Activated CD8-positive, alpha-beta T cell treated with anti-CD3 and anti-CD28 coated beads, Interleukin-2, amount 10 ng/mL, durations not matched to agents 7 days and 5 days (primary cell): ENCODE measurements around the gene CLTB. TPM values are rescaled to one million over a fixed set of nuclear protein-coding genes. Genes with fewer than 3 reads are reported as not detected.

ENCODE experiments used
- ATAC-seq: fragments of 150-1000 bp; cut with Tn5 transposase; one replicate; pipeline ENCODE4 v1.10.0; 2021; ENCODE audit warnings: moderate library complexity
- CTCF ChIA-PET: fragments of 350-600 bp; sonication (Branson Sonifier 250); formaldehyde crosslinking; loops from one replicate; lab custom pipeline; 2021; ENCODE audit warnings: antibody characterized with exemption; lab: Charles Lee
- POLR2A ChIA-PET: fragments of 350-600 bp; sonication (Branson Sonifier 250); formaldehyde crosslinking; loops from one replicate; lab custom pipeline; 2021; ENCODE audit warnings: antibody characterized with exemption; lab: Charles Lee
- DNase-seq: peaks from one replicate; pipeline ENCODE4 v3.0.0-alpha.2; 2020
- H3K27ac Mint-ChIP-seq: one replicate; pipeline ENCODE4 v1.8.0; 2021; ENCODE audit warnings: mild to moderate bottlenecking, mixed read lengths
- H3K27me3 Mint-ChIP-seq: one replicate; pipeline ENCODE4 v1.8.0; 2021; ENCODE audit warnings: low read depth, mixed read lengths
- H3K36me3 Mint-ChIP-seq: one replicate; pipeline ENCODE4 v1.8.0; 2021; ENCODE audit warnings: low read depth, mixed read lengths
- H3K4me1 Mint-ChIP-seq: one replicate; pipeline ENCODE4 v1.8.0; 2021; ENCODE audit warnings: low read depth, mixed read lengths
- H3K4me3 Mint-ChIP-seq: one replicate; pipeline ENCODE4 v1.8.0; 2021; ENCODE audit warnings: mild to moderate bottlenecking, mixed read lengths
- H3K9me3 Mint-ChIP-seq: one replicate; pipeline ENCODE4 v1.8.0; 2022; ENCODE audit warnings: mixed read lengths; ENCODE audit not compliant: insufficient read depth
- total RNA-seq, 2 experiments: library from RNA; stranded (reverse); gene quantifications; one replicate each; pipeline ENCODE4 v1.2.3, GENCODE V29; 2021

Gene CLTB
- total RNA-seq, 2 experiments from 2014 or later = 65.4 to 67.7 TPM

DNA sequence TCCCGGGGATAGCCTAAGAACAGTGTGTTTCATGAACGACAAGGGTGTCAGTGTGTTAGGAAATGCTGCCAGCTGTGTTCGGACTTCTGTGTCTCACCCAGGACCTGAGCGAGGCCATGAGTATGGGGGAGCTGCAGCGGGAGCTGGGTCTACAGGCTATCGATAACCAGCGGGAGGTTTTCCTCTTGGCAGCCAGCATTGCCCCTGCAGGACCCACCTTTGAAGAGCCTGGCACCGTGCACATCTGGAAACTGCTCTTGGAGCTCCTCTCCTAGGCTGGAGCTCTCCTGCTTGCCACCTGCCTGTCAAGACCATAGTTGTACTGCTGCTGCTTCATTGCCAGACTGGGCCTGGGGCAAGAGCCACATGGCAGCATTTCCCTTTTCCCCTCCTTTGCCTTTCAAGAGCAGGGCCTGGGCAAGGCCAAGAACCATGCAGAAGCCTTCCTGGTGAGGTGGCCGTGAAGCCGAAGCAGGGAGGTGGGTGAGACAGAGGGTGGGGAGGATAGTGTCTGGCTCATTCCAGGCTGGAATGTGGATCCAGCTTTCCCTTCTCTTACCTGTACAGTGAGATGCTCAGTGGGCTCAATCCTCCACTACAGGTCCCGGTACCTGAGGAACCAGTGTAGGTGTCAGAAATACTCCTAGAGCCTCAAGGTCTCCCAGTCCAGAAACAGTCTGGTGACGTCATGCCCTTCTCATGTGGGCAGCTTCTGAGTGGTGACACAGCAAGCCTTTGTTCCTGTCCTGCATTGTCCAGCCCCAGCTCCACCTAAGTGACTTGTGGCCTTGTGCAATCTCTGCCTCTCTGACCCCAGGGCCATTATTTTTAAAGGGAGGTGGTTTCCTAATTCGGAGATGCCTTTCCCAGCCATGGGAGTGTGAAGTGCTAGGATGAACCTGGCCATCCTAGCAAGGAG, 44.5 kb downstream of the CLTB start:
- CTCF ChIA-PET = interaction anchor here (1.3 kb wide), 1 partner anchor 10 kb away, joined by 4 read pairs; the partner anchor contains the start of gene KIAA1191
- H3K4me1 Mint-ChIP-seq = peaks cover 8% of the 10 kb centered on the region
- ATAC-seq (no peak), DNase-seq (no peak)
- POLR2A ChIA-PET = interaction anchor here (2.0 kb wide), 1 partner anchor 11 kb away, joined by 6 read pairs; no protein-coding TSS in a partner anchor
- no peaks in the 10 kb centered on the region for H3K9me3 Mint-ChIP-seq
- H3K36me3 Mint-ChIP-seq = peaks cover 5% of the 10 kb centered on the region
- no peak overlapping the region for H3K27ac Mint-ChIP-seq
- no peaks in the 10 kb centered on the region for H3K27me3 Mint-ChIP-seq
- H3K4me3 Mint-ChIP-seq = no peak overlapping the region

- H3K36me3 Mint-ChIP-seq = peaks cover 9% of the 10 kb centered on the region
- CTCF ChIA-PET = interaction anchor here (0.6 kb wide), 1 partner anchor 10 kb away, joined by 3 read pairs; no protein-coding TSS in a partner anchor
- H3K27ac Mint-ChIP-seq = peak overlapping the region; percentile 6
- no peak for ATAC-seq
- POLR2A ChIA-PET = interaction anchor here (2.0 kb wide), 1 partner anchor 9 kb away, joined by 6 read pairs; no protein-coding TSS in a partner anchor
- no peaks in the 10 kb centered on the region for H3K27me3 Mint-ChIP-seq
- H3K4me1 Mint-ChIP-seq = peaks cover 13% of the 10 kb centered on the region
- no peak overlapping the region for H3K4me3 Mint-ChIP-seq
- H3K9me3 Mint-ChIP-seq = no peaks in the 10 kb centered on the region
- no peak for DNase-seq
These were observed 46.2 kb downstream of the CLTB start for GRCh38 chr5:176369934-176370711.

DNA sequence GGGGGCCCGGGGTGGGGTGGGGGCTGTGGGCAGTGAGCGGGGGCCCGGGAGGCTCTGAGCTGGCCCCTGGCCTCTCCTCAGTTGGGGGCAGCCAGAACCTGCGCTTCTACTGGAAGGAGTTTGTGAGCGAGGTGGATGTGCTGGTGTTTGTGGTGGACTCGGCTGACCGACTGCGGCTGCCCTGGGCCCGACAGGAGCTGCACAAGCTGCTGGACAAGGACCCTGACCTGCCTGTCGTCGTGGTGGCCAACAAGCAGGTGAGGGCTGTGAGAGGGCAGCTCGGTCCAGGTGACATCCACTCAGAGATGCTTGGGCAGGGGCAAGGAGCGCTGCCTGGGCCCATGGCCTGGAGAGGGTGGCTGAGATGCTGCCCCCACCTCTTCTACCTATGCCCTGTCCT, 47.6 kb downstream of the CLTB start:
- ATAC-seq (no peak), DNase-seq (no peak)
- Mint-ChIP-seq H3K4me3 (no peak overlapping the region), H3K4me1 (peaks cover 22% of the 10 kb centered on the region), H3K9me3 (no peaks in the 10 kb centered on the region), H3K36me3 (peaks cover 9% of the 10 kb centered on the region), H3K27me3 (no peaks in the 10 kb centered on the region), H3K27ac (no peak overlapping the region)
- CTCF ChIA-PET = no interaction called here
- POLR2A ChIA-PET = no interaction called here

DNA sequence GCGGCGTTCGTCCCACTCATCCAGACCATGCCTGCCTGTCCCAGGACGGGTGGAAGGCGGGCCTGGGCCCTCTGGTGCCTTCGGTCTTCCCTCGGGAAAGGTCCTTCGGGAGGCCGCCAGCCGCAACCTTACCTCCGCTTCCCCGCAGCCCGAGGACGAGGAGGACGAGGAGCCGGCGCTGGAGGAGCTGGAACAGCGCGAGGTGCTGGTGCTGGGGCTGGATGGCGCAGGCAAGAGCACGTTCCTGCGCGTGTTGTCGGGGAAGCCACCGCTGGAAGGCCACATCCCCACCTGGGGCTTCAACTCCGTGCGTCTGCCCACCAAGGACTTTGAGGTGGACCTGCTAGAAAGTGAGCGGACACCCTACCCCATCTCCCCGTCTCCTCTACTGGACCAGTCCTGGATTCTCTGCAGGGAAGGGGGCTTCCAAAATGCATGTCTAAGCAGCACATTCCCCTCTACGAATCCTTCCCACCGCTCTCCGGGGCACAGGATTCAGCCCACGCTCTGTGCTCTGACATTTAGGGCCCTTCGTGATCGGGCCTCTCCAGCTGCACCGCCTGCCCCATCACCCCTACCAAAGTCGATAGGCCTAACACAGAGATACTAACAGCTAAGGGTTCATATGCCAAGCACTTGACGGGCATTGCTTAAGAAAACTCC, 50.0 kb downstream of the CLTB start:
- ChIA-PET POLR2A (no interaction called here), CTCF (interaction anchor here (1.1 kb wide), 1 partner anchor 82 kb away, joined by 3 read pairs; the partner anchor contains the start of gene FAF2)
- ATAC-seq (no peak), DNase-seq (no peak)
- Mint-ChIP-seq H3K27ac (peak overlapping the region; percentile 32), H3K36me3 (peaks cover 9% of the 10 kb centered on the region), H3K4me1 (peaks cover 35% of the 10 kb centered on the region), H3K9me3 (no peaks in the 10 kb centered on the region), H3K4me3 (peak overlapping the region; percentile 72), H3K27me3 (no peaks in the 10 kb centered on the region)

DNA sequence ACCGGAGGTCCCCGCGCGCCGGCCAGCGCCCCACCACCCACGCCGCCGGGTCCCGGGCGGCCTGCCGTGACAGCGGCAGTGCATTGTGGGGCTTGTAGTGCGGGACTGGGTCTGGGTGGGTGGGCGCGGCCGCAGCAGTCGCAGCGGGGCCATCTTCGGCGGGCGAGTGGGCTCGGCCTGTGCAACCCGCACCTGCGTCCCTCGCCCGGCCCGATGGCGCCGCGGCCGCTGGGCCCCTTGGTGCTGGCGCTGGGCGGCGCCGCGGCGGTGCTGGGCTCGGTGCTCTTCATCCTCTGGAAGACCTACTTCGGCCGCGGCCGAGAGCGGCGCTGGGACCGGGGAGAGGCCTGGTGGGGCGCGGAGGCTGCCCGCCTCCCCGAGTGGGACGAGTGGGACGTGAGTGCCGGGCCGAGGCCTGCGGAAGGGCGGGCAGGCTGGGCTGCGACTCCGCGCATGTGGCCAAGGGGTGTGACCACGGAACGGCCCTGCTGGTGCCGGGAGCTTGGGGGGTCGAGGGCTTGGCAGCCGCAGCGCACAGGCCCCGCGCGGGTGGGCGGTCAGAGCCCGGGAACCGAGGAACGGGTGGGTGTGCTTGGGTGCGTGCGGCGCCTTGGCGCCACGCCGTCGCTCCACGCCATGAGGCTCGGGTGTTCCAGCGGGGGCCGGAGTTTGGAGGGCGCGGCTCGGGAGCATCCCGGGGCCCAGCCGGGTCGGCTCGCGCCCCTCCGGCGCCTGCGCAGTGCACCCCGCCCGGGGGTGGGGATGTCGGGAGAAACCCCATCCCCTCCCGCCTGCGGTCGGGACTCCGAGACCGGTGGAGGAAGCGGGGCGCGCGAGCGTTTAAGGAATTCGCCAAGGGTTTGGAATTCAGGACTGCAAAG, 50.7 kb downstream of the CLTB start, which contains the start of gene ARL10:
Gene ARL10, plus strand, starts transcription at position 137 of the 881 bp plus-strand sequence. Its CDS starts 77 bp downstream, at position 214.
- Mint-ChIP-seq H3K27me3 (no peaks in the 10 kb centered on the region), H3K27ac (peak within 1 kb of the TSS; percentile 64), H3K36me3 (peaks cover 9% of the 10 kb centered on the region), H3K4me3 (peak within 1 kb of the TSS; percentile 72), H3K9me3 (no peaks in the 10 kb centered on the region), H3K4me1 (peaks cover 35% of the 10 kb centered on the region)
- CTCF ChIA-PET = interaction anchor here (1.1 kb wide), 1 partner anchor 82 kb away, joined by 3 read pairs; the partner anchor contains the start of gene FAF2
- POLR2A ChIA-PET = no interaction called here
- peak; percentile 48 for DNase-seq
- peak; percentile 22 for ATAC-seq

- peak overlapping the region; percentile 72 for H3K4me3 Mint-ChIP-seq
- H3K9me3 Mint-ChIP-seq = no peaks in the 10 kb centered on the region
- CTCF ChIA-PET = interaction anchor here (1.1 kb wide), 1 partner anchor 83 kb away, joined by 3 read pairs; the partner anchor contains the start of gene FAF2
- DNase-seq (peak; percentile 49), ATAC-seq (no peak)
- peaks cover 9% of the 10 kb centered on the region for H3K36me3 Mint-ChIP-seq
- no peaks in the 10 kb centered on the region for H3K27me3 Mint-ChIP-seq
- H3K27ac Mint-ChIP-seq = peak overlapping the region; percentile 64
- POLR2A ChIA-PET = no interaction called here
- H3K4me1 Mint-ChIP-seq = peaks cover 36% of the 10 kb centered on the region
These were observed 51.5 kb downstream of the CLTB start for GRCh38 chr5:176364765-176365350.

GRCh38 chr5:176362233-176362490, 54.2 kb downstream of the CLTB start:
- peak overlapping the region; percentile 99 for H3K4me3 Mint-ChIP-seq
- no peaks in the 10 kb centered on the region for H3K27me3 Mint-ChIP-seq
- peak overlapping the region; percentile 99 for H3K27ac Mint-ChIP-seq
- POLR2A ChIA-PET = interaction anchor here (0.6 to 2.5 kb wide), 8 partner anchors 9 to 475 kb away, joined by 3 to 10 read pairs (median 4); no protein-coding TSS in a partner anchor
- H3K9me3 Mint-ChIP-seq = no peaks in the 10 kb centered on the region
- H3K36me3 Mint-ChIP-seq = peaks cover 23% of the 10 kb centered on the region
- ATAC-seq (no peak), DNase-seq (no peak)
- H3K4me1 Mint-ChIP-seq = peaks cover 45% of the 10 kb centered on the region
- CTCF ChIA-PET = interaction anchor here (0.8 to 1.6 kb wide), 6 partner anchors 10 to 285 kb away, joined by 3 to 6 read pairs (median 4); partner anchors contain the start of genes RNF44 and TSPAN17

- Mint-ChIP-seq H3K27me3 (no peaks in the 10 kb centered on the region), H3K36me3 (peaks cover 23% of the 10 kb centered on the region), H3K27ac (peak within 1 kb of the TSS; percentile 99), H3K9me3 (no peaks in the 10 kb centered on the region), H3K4me3 (peak within 1 kb of the TSS; percentile 99), H3K4me1 (peaks cover 42% of the 10 kb centered on the region)
- ATAC-seq (peak; percentile 92), DNase-seq (peak; percentile 97)
- POLR2A ChIA-PET = interaction anchor here (0.6 to 2.5 kb wide), 8 partner anchors 9 to 475 kb away, joined by 3 to 10 read pairs (median 6); no protein-coding TSS in a partner anchor
- CTCF ChIA-PET = interaction anchor here (0.8 to 1.6 kb wide), 6 partner anchors 9 to 286 kb away, joined by 3 to 6 read pairs (median 4); partner anchors contain the start of genes RNF44 and TSPAN17
These were observed 54.7 kb downstream of the CLTB start, which contains the start of gene KIAA1191 for GRCh38 chr5:176361437-176362232. TSS of gene KIAA1191 (minus strand) at chr5:176361764. CDS start at chr5:176359508, 2,256 bp downstream.

- H3K36me3 Mint-ChIP-seq = peaks cover 24% of the 10 kb centered on the region
- H3K9me3 Mint-ChIP-seq = no peaks in the 10 kb centered on the region
- peak; percentile 28 for DNase-seq
- peak; percentile 4 for ATAC-seq
- ChIA-PET CTCF (interaction anchor here (1.0 to 1.6 kb wide), 2 partner anchors 8 to 87 kb away, joined by 3 to 4 read pairs; partner anchors contain the start of gene FAF2), POLR2A (interaction anchor here (1.4 to 2.5 kb wide), 6 partner anchors 8 to 175 kb away, joined by 4 to 10 read pairs (median 6); no protein-coding TSS in a partner anchor)
- H3K27me3 Mint-ChIP-seq = no peaks in the 10 kb centered on the region
- peaks cover 40% of the 10 kb centered on the region for H3K4me1 Mint-ChIP-seq
- peak overlapping the region; percentile 99 for H3K4me3 Mint-ChIP-seq
- peak overlapping the region; percentile 99 for H3K27ac Mint-ChIP-seq
These were observed 55.4 kb downstream of the CLTB start for GRCh38 chr5:176360894-176361436.
